Fibroblast of the conjunctiva (primary cell): ENCODE data around the gene EHD4.

Source experiments
- DNase-seq: peaks from one replicate; pipeline ENCODE4 v3.0.0-alpha.2; 2010; ENCODE audit warnings: low read depth

Gene EHD4

GRCh38 chr15:41858756-41859155 is 113.6 kb downstream of the EHD4 start:
- no peak for DNase-seq

GRCh38 chr15:41857316-41857715 is 115.0 kb downstream of the EHD4 start:
- no peak for DNase-seq

GRCh38 chr15:41856716-41857115 is 115.6 kb downstream of the EHD4 start:
- DNase-seq = no peak

GRCh38 chr15:41856262-41856661 is 116.1 kb downstream of the EHD4 start:
- no peak for DNase-seq

GRCh38 chr15:41855261-41855961 is 116.9 kb downstream of the EHD4 start:
- DNase-seq = no peak

- DNase-seq = no peak
These were observed 117.9 kb downstream of the EHD4 start for GRCh38 chr15:41854443-41854842.

GRCh38 chr15:41853831-41854230 is 118.5 kb downstream of the EHD4 start:
- DNase-seq = no peak

GRCh38 chr15:41852736-41853590 is 119.4 kb downstream of the EHD4 start:
- no peak for DNase-seq

- DNase-seq = no peak
These were observed 120.5 kb downstream of the EHD4 start for GRCh38 chr15:41851755-41852370.

GRCh38 chr15:41851167-41851523 is 121.2 kb downstream of the EHD4 start:
- no peak for DNase-seq

GRCh38 chr15:41850482-41851166 is 121.7 kb downstream of the EHD4 start:
- no peak for DNase-seq

- DNase-seq = no peak
These were observed 122.5 kb downstream of the EHD4 start for GRCh38 chr15:41849861-41850260.

- DNase-seq = no peak
These were observed 123.2 kb downstream of the EHD4 start for GRCh38 chr15:41849204-41849603.

- no peak for DNase-seq
These were observed 123.7 kb downstream of the EHD4 start for GRCh38 chr15:41848631-41849030.

GRCh38 chr15:41847981-41848380 is 124.4 kb downstream of the EHD4 start:
- DNase-seq = no peak

GRCh38 chr15:41847206-41847605 is 125.2 kb downstream of the EHD4 start:
- DNase-seq = no peak
